ENCODE results near the gene TBC1D8.
A peak's percentile ranks its signal among the peaks of the same experiment; 100 is the strongest.

The TBC1D8 gene

DNA sequence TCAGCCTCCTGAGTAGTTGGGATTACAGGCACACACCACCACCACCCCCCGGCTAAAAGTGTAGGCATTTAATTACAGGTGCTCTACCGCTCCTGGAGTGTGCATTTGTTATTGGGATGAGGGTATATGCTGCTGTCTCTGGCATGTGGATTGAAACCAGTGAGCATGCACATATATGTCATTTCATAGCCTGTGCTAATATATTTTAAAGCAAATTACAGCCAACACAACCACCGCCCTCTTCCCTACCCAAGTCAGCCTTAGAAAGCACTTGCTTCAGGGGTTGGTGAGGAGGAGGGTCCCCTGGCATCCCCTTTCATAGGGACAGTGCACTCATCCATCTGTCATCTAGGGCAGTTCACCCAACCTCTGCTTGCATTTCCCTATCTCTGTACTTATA is 10.5 kb upstream of the TBC1D8 start:
- no peak for DNase-seq

DNA sequence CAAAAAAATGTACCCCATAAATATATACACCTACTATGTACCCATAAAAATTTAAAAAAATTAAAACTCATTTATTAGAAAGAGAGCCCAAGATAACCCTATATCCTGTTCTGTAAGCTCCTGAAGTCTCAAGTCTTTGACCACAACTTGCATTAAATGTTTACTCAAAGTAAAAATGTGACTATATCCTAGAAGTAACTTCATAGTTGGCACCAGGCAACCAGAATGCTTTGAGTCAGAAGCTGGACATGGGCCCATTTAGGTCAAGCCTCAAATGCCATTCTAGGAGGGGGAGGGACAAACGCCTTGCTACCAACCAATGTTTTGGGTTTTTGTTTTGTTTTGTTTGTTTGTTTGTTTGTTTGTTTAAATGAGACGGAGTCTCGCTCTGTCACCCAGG is 9.3 kb upstream of the TBC1D8 start:
- no peak for DNase-seq

DNA sequence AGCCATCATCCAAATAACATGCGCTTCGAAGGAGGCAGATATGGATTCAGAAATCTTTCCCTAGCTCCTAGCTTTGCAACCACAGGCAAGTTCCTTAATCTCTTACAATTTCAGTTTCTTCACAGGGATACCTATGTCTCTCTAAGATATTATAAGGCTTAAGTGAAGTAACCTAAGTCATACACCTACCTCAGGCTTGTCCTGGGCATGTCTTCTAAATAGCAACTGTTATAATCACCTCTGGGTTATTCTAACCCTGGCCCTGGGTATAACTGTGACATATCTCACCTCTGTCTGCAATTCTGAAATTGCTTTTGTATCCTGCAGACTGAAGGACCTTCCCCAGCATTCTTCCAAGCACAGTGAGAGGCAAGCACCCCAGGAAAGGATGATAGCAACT is 8.3 kb upstream of the TBC1D8 start:
- DNase-seq = no peak

DNA sequence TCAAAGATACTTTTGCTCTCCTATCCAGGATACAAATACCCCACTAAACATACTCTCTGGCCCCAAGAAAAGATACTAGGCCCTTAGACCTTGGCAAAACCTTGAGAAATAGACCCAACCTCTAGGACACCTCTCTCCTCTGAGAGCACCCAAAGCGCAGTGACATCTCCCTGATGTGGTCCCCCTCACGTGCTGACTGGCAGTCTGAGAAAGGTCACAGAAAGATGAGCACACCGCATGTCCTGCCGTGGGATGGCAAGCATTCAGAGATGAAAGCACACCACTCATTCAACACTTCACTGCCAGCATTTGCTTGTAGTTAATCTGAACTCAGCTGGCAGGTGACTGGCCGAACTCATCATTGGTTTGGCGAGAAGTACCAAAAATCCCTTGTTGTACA is 6.1 kb upstream of the TBC1D8 start:
- no peak for DNase-seq

DNA sequence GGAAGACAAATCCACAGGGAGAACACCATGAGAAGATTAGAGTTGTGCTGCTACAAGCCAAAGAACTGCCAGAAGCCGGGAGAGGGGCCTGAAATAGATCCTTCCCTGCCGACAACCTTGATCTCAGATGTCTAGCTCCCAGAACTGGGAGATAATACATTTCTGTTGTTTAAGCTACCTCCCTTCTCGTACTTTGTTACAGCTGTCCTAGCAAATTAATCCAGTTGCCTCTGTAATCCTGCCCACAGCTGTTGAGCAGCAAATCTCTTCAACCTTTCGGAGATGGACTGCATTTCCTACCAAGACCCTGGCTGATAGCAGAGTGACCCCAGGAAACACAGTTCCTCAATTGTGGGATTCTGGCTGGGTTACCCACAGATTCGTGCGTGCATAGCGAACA is 2.6 kb upstream of the TBC1D8 start:
- DNase-seq = no peak

DNA sequence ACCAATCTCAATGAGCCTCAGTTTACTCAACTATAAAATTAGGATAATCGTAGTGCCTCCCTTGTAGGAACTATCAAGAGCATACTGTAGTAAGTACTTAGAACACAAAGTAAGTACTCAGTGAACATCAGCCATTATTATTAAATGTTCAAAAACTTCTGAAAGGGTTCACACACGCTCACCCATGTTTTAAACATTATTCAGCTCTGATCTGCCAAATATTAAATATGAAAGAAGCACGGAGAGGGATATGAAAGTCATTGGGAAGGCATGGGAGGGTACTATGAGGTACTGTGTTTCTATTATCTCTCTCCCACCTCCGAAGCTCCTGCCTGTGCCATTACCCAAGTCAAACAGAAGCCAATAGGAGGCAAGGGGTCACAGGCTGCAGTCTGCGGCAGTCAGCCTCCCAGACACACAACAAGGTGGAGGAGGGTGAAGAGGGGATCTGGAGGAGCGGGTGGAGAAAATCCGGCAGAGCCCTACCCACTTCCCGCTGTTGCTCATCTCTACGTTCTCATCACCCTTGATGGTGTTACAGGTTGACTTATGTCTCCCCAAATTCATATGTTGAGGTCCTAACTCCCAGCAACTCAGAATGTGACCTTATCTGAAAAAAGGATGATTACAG is 2.0 kb upstream of the TBC1D8 start:
- DNase-seq = no peak

DNA sequence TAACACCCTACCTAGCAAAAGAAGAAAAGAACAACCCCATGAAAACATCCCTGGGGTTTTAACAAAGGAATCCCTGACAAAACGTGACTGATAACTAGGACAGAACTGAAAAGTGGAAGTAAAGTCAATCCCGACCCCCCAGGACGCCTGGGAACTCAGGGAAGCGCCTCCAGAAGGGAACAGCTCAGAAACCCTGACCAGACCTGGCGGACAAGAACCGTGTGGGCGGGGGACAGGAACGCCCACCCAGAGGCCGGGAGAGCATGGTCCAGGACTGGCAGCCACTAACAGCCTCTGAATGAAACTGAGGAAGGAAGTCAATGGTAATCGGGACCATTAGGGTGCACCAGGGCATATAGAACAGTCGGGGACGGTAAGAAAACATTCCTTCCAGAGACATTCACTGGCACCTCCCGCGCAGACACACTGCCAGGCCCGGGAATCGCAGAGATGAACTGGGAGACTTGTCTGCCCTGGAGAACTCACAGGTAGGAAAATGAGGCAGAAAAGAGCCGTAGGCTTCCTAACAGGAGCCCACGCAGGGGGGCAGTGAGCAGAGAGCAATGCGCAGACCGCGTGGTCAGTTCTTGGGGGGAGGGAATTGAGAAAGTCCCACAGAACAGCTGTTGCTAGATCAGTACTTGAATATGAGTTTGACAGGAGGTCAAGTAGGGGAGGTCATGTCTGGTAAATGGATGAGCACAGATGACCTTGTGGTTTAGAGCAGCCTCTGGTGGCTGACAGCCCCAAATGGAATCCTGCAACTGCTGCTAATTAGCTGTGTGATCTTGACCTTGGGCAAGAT is 1.3 kb upstream of the TBC1D8 start:
- no peak for DNase-seq

DNA sequence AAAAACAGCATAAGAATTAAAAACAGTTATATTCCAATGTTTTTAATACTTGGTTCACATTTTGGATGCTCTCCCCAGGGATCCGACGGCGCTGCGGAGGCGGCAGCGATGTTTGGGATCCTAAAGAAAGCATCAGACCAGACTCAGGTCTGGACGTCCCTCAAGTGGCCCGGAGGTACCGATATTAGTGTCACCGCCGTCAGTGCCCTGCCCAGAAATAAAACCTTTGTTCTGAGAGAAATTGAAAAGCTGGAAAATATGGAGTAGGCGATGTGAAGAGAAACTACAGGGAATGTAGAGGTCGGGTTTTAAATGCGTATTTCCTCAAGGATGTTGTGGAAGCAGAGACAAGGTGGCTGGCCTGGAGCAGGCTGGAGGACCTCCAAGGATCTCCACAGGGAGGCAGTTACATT is 683 bp upstream of the TBC1D8 start:
- no peak for DNase-seq

DNA sequence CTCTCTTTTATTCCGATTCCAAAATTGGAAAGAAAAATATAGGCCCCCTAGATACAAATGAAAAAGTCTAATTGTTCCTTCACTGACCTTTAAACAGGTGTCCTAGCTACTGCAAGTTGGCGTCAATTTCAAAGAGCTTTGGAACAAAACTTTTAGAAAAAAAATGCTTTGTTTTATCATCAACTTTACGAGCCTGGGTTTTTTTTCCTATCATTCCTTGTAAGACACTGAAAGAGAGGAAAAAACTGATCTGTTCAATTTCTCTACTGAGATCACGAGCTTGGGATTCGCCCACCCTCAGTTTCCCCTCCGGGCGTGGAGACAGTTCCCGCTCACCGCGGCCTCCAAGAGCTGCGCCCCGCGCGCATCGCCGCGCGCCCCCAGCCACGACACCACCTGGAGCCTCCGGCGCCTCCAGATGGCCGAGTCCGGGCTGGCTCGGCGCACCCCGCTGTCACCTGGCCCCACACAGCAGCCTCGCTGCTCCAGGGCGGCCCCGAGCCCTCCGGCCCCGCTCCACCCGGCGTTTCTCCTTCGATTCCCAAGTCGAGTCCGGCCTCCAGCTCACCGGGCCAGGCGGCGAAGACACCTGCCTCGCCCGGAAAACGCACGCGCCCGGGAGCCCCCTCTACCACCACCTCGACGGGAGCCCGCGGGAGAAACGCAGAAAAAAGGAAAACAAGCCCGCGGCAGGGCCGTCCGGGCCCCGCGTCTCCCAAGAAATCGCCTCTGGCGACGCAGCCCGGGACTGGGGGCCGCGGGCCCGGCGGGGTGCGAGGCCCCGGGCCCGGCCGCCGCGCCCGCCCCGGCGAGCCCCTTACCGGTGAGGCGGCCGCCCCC is 656 bp downstream of the TBC1D8 start:
- DNase-seq = peak; percentile 24

DNA sequence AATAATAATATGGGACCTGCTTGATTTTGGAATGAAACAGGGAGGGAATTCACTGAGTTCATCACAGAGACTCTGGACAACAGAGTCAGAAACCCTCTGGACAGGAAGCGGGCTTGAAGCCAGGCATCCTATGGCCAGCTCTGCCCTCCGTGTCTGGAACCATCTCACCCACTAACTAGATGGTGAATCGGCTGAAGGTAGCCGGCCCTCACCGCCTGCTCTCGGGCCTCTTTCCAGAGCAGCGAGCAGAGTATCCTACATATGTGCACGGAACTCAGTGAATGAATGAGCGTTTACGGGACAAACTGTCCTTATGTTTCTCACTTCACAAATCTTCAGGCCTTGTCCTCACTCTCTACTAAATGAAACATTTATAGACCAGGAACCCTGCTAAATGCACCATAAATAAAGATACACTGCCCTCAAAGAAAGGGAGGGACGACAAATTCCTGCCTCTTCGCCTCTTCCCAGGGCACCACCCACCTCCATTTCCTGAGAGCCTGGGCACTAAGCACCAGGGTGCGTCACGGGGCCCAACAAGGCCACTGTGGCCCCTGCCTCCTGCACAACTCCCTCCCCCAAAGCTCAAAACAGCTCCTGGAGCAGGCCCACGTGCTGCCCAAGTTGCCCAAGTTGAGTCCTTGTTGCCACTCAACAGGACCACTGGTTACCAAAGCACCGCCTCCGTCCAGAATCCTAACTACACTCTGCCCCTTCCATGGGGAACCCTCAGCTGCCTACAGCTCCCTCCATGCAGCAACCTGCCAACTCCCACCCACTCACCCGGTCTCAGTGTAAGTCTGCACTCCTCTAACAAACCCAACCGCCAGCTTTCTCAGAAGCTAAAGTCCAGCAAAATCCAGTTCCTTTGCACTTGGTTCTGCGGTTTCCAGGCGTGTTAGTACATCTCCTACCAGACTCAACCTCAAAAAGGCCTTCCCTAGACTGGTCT is 1.7 kb downstream of the TBC1D8 start:
- DNase-seq = no peak

DNA sequence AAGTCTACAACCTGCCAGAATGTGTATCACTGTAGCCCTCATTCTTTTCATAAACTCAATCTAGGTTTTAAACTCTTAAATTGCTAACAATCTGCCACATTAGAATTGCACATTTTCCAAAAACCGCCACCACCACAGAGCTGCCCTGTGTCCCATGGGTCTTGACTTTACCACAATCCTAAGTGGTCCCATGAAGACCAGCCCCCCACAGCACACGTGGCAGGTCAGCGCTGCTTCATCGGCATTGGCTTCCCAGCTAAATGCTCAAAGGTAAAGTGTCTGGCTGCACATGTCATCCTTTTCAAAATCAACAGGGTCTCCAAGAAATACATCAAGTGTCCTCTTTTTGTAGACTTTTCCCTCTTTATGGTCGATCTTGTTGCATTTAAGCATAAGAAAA is 2.4 kb downstream of the TBC1D8 start:
- no peak for DNase-seq

DNA sequence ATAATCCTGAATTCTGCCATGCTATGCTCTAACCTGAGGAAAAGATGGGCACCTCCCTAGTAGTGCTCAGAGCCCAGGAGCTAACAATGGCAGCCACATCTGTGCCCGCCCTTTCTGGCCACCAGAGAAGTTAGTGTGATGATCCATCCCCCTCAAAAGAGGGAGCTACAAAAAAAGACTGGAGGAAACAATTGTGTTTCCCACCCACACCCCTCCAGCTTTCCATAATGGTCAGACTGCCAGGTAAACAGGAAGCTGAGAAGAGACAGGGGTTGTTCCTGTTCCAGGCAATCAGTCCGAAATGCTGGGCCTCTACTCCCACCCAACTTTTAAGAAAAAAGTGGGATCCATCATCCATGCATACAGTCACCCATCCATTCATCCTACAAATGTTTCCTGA is 3.2 kb downstream of the TBC1D8 start:
- DNase-seq = no peak

DNA sequence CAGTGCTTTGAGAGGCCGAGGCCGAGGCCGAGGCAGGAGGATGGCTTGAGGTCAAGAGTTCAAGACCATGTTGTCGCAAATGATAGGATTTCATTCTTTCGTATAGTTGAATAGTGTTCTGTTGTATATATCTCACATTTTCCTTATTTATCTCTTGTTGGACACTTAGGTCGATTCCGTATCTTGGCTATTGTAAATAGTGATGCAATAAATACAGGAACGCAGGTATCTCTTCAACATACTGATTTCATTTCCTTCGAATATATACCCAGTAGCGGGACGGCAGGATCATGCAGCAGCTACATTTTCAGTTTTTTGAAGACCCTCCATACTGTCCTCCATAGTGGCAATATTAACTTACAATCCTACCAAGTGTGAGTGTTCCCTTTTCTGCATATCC is 4.1 kb downstream of the TBC1D8 start:
- no peak for DNase-seq

DNA sequence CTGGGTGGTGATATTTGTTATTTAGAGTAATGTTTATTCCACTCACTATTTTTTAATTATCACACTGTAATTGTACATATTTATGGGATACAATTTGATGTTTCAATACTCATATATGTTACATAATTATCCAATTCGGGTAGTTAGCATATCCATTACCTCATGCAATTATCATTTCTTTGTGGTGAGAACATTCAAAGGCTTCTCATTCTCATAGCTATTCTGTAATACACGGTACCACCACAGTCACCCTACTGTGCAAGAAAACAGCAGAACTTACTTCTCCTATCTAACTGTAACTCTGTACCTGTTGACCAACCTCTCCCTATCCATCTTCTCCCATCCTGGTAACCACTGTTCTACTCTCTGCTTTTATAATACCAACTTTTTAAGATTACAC is 4.6 kb downstream of the TBC1D8 start:
- no peak for DNase-seq

DNA sequence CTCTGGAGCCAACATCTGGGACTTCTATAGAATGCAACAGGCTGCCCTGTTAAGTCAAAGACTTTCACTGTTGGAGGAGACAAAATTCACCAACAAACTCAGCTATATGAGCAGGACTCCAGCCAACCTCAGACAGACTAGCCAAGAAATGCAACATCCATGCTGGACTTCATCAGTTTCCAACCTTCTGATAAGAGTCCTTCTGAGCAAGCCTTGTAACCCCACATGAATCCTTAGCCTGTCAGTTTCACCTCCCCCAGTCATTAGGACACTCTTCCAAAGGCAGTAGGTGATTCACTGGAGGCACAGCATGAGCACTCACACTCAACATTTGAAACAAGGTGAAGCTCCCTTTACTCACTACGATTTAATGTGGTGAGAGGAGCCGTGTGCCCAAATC is 5.8 kb downstream of the TBC1D8 start:
- DNase-seq = no peak

DNA sequence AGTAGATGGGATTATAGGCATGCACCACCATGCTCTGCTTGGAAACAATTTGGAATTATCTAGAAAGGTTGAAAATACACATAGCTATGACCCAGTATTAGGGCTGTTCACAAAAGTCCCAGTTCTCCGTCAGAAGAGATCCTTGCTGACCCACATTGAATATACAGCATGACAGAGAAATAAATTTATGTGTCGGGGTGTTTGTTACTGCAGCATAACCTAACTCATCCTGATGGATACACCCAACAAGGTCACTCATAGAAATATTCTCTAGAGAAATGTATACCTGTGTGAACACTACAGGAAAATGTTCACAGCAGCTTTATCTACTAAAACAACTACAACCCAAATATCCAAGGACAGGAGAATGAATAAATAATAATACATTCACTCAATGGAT is 9.0 kb downstream of the TBC1D8 start:
- no peak for DNase-seq

DNA sequence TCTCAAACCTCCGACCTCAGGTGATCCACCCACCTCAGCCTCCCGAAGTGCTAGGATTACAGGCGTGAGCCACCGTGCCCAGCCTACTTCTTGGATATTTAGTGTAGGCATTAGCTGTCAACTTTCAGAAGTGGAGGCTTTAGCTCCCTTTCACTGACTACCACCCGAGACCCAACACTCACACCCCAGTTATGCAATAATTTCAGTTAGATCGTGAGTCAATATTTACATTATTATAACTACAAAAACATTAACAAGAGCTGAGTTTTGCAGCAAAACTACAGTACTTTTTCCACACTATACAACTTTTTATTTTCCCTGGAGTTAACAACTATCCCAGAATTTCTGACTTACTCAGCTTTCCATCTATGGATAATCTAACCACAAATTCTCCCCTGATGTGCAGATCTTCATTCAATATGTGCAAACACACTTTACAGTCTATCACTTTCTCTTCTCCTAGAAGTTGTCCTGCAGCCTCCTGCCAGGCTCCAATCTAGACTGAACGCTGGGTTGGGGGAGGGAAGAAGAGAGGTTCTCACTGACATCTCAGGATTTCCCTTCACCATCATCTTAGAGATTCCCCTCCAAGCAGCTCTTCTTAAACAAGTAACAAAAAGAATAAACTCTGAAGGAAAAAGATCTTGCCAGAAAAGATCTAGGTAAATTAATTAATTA is 10.1 kb downstream of the TBC1D8 start:
- DNase-seq = no peak

DNA sequence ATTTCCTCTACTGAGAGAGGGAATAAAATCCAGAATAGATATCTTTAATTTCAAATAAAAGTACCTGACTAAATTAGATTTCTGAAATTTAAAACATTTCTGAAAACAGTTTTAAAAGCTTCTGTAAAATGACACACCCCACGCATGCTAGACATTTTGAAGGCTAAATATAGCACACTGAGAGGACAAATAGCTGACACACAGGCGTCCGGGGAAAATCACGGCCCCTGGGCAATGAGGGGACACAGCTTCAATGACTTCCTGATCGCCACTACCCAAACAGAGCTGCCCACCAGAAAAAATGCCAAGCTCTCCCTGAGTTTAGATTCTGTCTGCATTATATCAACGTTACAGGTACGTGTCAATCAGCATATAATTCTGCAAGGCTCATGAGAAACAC is 10.9 kb downstream of the TBC1D8 start:
- no peak for DNase-seq

DNA sequence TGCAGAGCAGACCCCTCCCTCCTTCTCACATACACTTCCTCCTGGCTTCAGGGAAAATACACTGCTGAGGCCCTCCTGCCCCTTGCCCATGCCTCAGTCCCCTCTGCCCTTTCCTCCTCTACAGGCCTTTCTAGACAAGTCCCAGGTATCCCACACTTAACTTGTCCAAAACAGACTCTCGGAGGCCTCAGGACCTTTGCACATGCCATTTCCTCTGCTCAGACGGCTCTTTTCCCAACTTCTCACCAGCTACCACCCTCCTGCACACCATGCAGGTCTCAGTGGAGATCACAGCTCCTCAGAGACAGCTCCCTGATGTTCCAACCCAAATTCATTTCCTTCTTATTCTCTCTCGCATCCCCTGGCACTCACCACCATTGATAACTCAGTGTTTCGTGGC is 11.7 kb downstream of the TBC1D8 start:
- DNase-seq = no peak

DNA sequence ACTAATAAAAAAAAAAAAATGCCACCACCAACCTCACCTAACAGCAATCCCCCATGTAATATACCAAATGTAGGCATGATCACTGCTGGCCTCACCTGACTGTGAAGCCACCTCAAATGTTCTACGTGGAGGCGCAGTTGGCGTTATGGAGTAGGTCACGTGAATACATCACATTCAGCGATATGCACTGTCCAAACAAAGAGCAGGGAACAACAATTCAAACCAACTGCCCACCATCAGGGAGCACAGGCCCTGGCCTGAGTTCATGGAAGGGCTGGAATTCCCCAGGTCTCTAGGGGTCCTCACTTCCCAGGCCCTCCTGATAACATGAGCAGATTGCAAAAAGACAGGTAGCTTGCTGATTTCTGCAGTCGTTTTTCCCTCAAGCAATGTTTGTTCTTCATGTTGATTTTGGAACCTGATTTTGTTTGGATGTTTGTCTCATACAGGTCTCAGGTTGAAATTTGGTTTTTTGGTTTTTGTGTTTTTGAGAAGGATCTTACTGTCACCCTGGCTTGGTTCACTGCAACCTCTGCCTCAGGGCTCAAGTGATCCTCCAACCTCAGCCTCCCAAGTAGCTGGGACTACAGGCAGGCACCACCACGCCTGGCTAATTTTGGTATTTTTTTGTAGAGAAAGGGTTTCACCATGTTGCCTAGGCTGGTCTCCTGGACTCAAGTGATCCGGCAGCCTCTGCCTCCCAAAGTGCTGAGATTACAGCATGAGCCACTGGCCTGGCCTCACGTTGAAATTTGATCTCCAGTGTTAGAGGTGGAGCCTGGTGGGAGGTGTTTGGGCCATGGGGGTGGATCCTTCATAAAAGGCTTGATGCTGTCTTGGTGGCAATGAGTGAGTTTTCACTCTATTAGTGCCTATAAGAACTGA is 15.5 kb downstream of the TBC1D8 start:
- DNase-seq = no peak

DNA sequence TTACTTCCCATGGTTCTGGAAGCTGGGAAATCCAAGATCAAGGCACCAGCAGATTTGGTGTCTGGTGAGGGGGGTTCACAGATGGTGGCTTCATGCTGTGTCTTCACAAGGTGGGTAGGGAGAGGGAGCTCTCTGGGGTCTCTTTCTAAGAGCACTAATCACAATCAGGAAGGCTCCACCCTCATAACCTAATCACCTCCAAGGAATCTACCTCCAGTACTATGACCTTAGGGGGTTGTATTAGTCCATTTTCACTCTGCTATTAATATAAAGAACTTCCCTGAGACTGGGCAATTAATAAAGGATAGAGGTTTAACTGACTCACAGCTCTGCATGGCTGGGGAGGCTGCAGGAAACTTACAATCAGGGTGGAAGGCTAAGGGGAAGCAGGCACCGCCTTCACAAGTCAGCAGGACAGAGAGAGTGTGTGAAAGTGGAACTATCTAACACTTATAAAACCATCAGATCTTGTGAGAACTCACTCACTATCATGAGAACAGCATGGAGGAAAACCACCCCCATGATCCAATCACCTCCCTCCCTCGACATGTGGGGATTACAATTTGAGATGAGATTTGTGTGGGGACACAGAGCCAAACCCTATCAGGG is 17.6 kb downstream of the TBC1D8 start:
- DNase-seq = no peak

All from stimulated activated CD4-positive, alpha-beta T cell treated with anti-CD3 and anti-CD28 coated beads, Interleukin-12 subunit alpha, Interleukin-12 subunit beta, amount 100 ng/mL, for 4 hours (primary cell).